ENCODE data around the gene APEX1. TPM values are rescaled to one million over a fixed set of nuclear protein-coding genes. Genes with fewer than 3 reads are reported as not detected.

The APEX1 gene
- total RNA-seq, 4 donors from 2014 or later = 108 to 120 (median 111) TPM

GRCh38 chr14:20413744-20414082, 41.3 kb upstream of the APEX1 start:
- 0 to 9% methylated on average over 3 to 9 of the region's 9 CpGs for WGBS, 2 donors (ENCODE audit: low coverage in 1 of 2)
- Histone ChIP-seq H3K27ac (peak overlapping the region; percentile 96 to 99 (median 98)), H3K27me3 (no peaks in the 10 kb centered on the region), H3K4me3 (peak overlapping the region; percentile 65 to 93 (median 78)), H3K9me3 (no peaks in the 10 kb centered on the region), H3K4me1 (peaks cover 4 to 55% (median 41%) of the 10 kb centered on the region in 4 donors), H3K36me3 (no peaks in the 10 kb centered on the region)
- peak; percentile 21 for DNase-seq
- in situ Hi-C loops (cut with MboI; ENCODE audit: low pct_ligation_motif_present in 1 of 4, low pct_unique_long_range_greater_than_20kb in 1 of 4, low sequenced_read_pairs in 3 of 4) (loop anchor here in 2 of 4 donors (10.0 to 25.0 kb wide), 2 partner anchors 51 to 199 kb away; partner anchors contain the start of genes PIP4P1 (in 1 of the 2) and PNP (in 1 of the 2)), intact Hi-C loops (cut with DNase I; ENCODE audit: low total_unique reads) (no loop called here)
- TF ChIP-seq POLR2AphosphoS5 (IDR thresholded peaks at IDR 0.05) (no peak), EP300 (IDR thresholded peaks at IDR 0.05; ENCODE audit: low read depth) (no peak)

GRCh38 chr14:20415782-20416206, 39.2 kb upstream of the APEX1 start:
- intact Hi-C loops (cut with DNase I; ENCODE audit: low total_unique reads) = no loop called here
- WGBS, 2 donors (ENCODE audit: low coverage in 1 of 2) = 27 to 45% methylated on average over 3 of the region's 3 CpGs
- Histone ChIP-seq H3K4me3 (no peak overlapping the region), H3K27ac (peak overlapping the region; percentile 83 to 99 (median 89)), H3K9me3 (no peaks in the 10 kb centered on the region), H3K4me1 (peaks cover 4 to 70% (median 50%) of the 10 kb centered on the region in 4 donors), H3K36me3 (no peaks in the 10 kb centered on the region), H3K27me3 (no peaks in the 10 kb centered on the region)
- no peak for TF ChIP-seq POLR2AphosphoS5 (IDR thresholded peaks at IDR 0.05)
- TF ChIP-seq POLR2A (IDR thresholded peaks at IDR 0.05) = no peak
- TF ChIP-seq CTCF (IDR thresholded peaks at IDR 0.05) = peak; percentile 58 to 78 (median 61)
- TF ChIP-seq EP300 (IDR thresholded peaks at IDR 0.05; ENCODE audit: low read depth) = no peak
- in situ Hi-C loops (cut with MboI; ENCODE audit: low pct_ligation_motif_present in 1 of 4, low pct_unique_long_range_greater_than_20kb in 1 of 4, low sequenced_read_pairs in 3 of 4) = loop anchor here in 2 of 4 donors (10.0 to 25.0 kb wide), 2 partner anchors 49 to 197 kb away; partner anchors contain the start of genes PIP4P1 (in 1 of the 2) and PNP (in 1 of the 2)
- peak; percentile 34 for DNase-seq

GRCh38 chr14:20416223-20416622, 38.8 kb upstream of the APEX1 start:
- H3K27me3 ChIP-seq = no peaks in the 10 kb centered on the region
- no peak overlapping the region for H3K4me3 ChIP-seq
- H3K4me1 ChIP-seq = peaks cover 4 to 71% (median 51%) of the 10 kb centered on the region in 4 donors
- TF ChIP-seq CTCF (IDR thresholded peaks at IDR 0.05) (no peak), POLR2A (IDR thresholded peaks at IDR 0.05) (peak; percentile 20), POLR2AphosphoS5 (IDR thresholded peaks at IDR 0.05) (peak in 2 of 3 donors; percentile 30 to 67), EP300 (IDR thresholded peaks at IDR 0.05; ENCODE audit: low read depth) (no peak)
- in situ Hi-C loops (cut with MboI; ENCODE audit: low pct_ligation_motif_present in 1 of 4, low pct_unique_long_range_greater_than_20kb in 1 of 4, low sequenced_read_pairs in 3 of 4) = loop anchor here in 2 of 4 donors (10.0 to 25.0 kb wide), 2 partner anchors 49 to 196 kb away; partner anchors contain the start of genes PIP4P1 (in 1 of the 2) and PNP (in 1 of the 2)
- no peaks in the 10 kb centered on the region for H3K36me3 ChIP-seq
- intact Hi-C loops (cut with DNase I; ENCODE audit: low total_unique reads) = no loop called here
- H3K27ac ChIP-seq = peak overlapping the region; percentile 83 to 99 (median 89)
- no peaks in the 10 kb centered on the region for H3K9me3 ChIP-seq
- DNase-seq = peak; percentile 59
- 86% methylated on average over 2 of the region's 2 CpGs; no CpG with 5 or more reads in 1 of the 2 donors for WGBS, 2 donors (ENCODE audit: low coverage in 1 of 2)

- WGBS, 2 donors (ENCODE audit: low coverage in 1 of 2) = 47 to 57% methylated on average over 2 to 7 of the region's 7 CpGs
Measured at GRCh38 chr14:20417250-20418186, 37.5 kb upstream of the APEX1 start.

More at GRCh38 chr14:20417250-20418186, 37.5 kb upstream of the APEX1 start:
- in situ Hi-C loops (cut with MboI; ENCODE audit: low pct_ligation_motif_present in 1 of 4, low pct_unique_long_range_greater_than_20kb in 1 of 4, low sequenced_read_pairs in 3 of 4) (loop anchor here in 2 of 4 donors (10.0 to 25.0 kb wide), 2 partner anchors 47 to 195 kb away; partner anchors contain the start of genes PIP4P1 (in 1 of the 2) and PNP (in 1 of the 2)), intact Hi-C loops (cut with DNase I; ENCODE audit: low total_unique reads) (no loop called here)
- TF ChIP-seq EP300 (IDR thresholded peaks at IDR 0.05; ENCODE audit: low read depth) (no peak), POLR2A (IDR thresholded peaks at IDR 0.05) (no peak), CTCF (IDR thresholded peaks at IDR 0.05) (no peak), POLR2AphosphoS5 (IDR thresholded peaks at IDR 0.05) (peak in 1 of 3 donors; percentile 12)
- H3K27ac ChIP-seq = peak overlapping the region; percentile 83 to 99 (median 89)
- H3K4me3 ChIP-seq = no peak overlapping the region
- peak; percentile 22 for DNase-seq
- H3K27me3 ChIP-seq = no peaks in the 10 kb centered on the region
- H3K36me3 ChIP-seq = no peaks in the 10 kb centered on the region
- peaks cover 0 to 64% (median 43%) of the 10 kb centered on the region in 4 donors for H3K4me1 ChIP-seq
- H3K9me3 ChIP-seq = no peaks in the 10 kb centered on the region
